Stomach (tissue), 9 donors: ENCODE data around the gene AGBL4. TPM values are rescaled to one million over a fixed set of nuclear protein-coding genes. Genes with fewer than 3 reads are reported as not detected.

Experiments
- DNase-seq, 2 donors: peaks; one replicate each; pipeline versions ENCODE4 v3.0.0 to v3.0.0-alpha.2; 2013 to 2019
- H3K27ac ChIP-seq, 5 donors: fragments of 200-600 bp in 4 of 5; sonication (generic) in 4 of 5; one replicate each; pipeline ENCODE4 v1.5.1; 2013 to 2019; ENCODE audit warnings: mild to moderate bottlenecking in 1 of 5, moderate library complexity in 1 of 5
- H3K27me3 ChIP-seq, 3 donors: fragments of 200-600 bp; sonication (generic); one replicate each; pipeline ENCODE4 v1.5.1; 2017 to 2019; ENCODE audit warnings: mixed run types in 1 of 3
- H3K36me3 ChIP-seq, 4 donors: fragments of 200-600 bp; sonication (generic); 1 replicate in 3 of 4; 2 replicates in 1 of 4; pipeline ENCODE4 v1.5.1; 2016 to 2019
- H3K4me1 ChIP-seq, 4 donors: fragments of 200-600 bp; sonication (generic); one replicate each; pipeline ENCODE4 v1.5.1; 2016 to 2019
- H3K4me3 ChIP-seq, 4 donors: fragments of 200-600 bp; sonication (generic) in 3 of 4; one replicate each; pipeline ENCODE4 v1.5.1; 2016 to 2019; ENCODE audit warnings: mild to moderate bottlenecking in 1 of 4
- H3K9me3 ChIP-seq, 4 donors: fragments of 200-600 bp; sonication (generic); one replicate each; pipeline ENCODE4 v1.5.1; 2016 to 2019
- CTCF ChIP-seq, 7 experiments: fragments of 450-650 bp in 4 of 7; fragments of 200-600 bp in 3 of 7; sonication (generic) in 3 of 7; IDR thresholded peaks; one replicate each; pipeline ENCODE4 v1.5.1; 2016 to 2019; ENCODE audit warnings: antibody characterized with exemption in 7 of 7, control low read depth in 2 of 7, mild to moderate bottlenecking in 1 of 7
- EP300 ChIP-seq: sonication (generic); formaldehyde crosslinking; IDR thresholded peaks from one replicate; pipeline ENCODE4 v1.6.1; 2017; ENCODE audit warnings: antibody characterized with exemption
- POLR2A ChIP-seq, 4 donors: fragments of 450-650 bp; IDR thresholded peaks; one replicate each; pipeline ENCODE4 v1.6.1; 2016; ENCODE audit warnings: antibody characterized with exemption in 4 of 4, control low read depth in 2 of 4, mild to moderate bottlenecking in 1 of 4, moderate library complexity in 1 of 4
- POLR2AphosphoS5 ChIP-seq, 3 donors: sonication (generic); formaldehyde crosslinking; IDR thresholded peaks; one replicate each; pipeline ENCODE4 v1.6.1; 2016; ENCODE audit warnings: antibody characterized with exemption in 3 of 3
- WGBS, 5 donors: extraction: QIAGEN DNeasy Blood & Tissue Kit in 3 of 5; methylation state at CpG; one replicate each; pipeline versions ENCODE4 v1.1.5 to v1.1.7; 2013 to 2018; 5-methylcytosine and 5-hydroxymethylcytosine counted together
- intact Hi-C: fragments of 100-400 bp; cut with DNase I; formaldehyde crosslinking; loops from one replicate; pipeline ENCODE4 v1.15.1; 2023; ENCODE audit warnings: low total_unique reads
- polyA plus RNA-seq, 3 donors: library from polyadenylated mRNA; stranded (reverse); fragments of 200-250 nt; gene quantifications; one replicate each; pipeline ENCODE4 v1.2.3, GENCODE V29; 2013
- total RNA-seq, 5 donors: library from RNA; depleted of rRNA; stranded (reverse); fragments of >200 nt; gene quantifications; one replicate each; pipeline versions ENCODE4 v1.1.0 to v1.2.3, GENCODE V29; 2014 to 2016
- donor health status: healthy with polysubstance abuse.
- donor health status: Bipolar disorder and iron deficiency.
- donor health status: healthy.

The AGBL4 gene
- total and polyA plus RNA-seq, 8 donors: 0.92 TPM; not detected in 7

GRCh38 chr1:48916130-48917069 lies 1107.4 kb downstream of the AGBL4 start:
- Histone ChIP-seq H3K9me3 (no peaks in the 10 kb centered on the region), H3K4me1 (peaks cover 0 to 9% (median 4%) of the 10 kb centered on the region in 4 donors), H3K36me3 (no peaks in the 10 kb centered on the region), H3K27me3 (no peaks in the 10 kb centered on the region), H3K4me3 (no peak overlapping the region), H3K27ac (no peak overlapping the region)
- intact Hi-C loops: no loop called here
- peak in 1 of 2 donors; percentile 76 for DNase-seq
- 19 to 27% (median 22%) methylated on average over 5 of the region's 5 CpGs for WGBS, 5 donors
- no peak for TF ChIP-seq POLR2A (IDR thresholded peaks at IDR 0.05)
- no peak for TF ChIP-seq POLR2AphosphoS5 (IDR thresholded peaks at IDR 0.05)
- TF ChIP-seq EP300: no peak
- TF ChIP-seq CTCF (IDR thresholded peaks at IDR 0.05): peak in 3 of 7 experiments; percentile 12 to 28 (median 22)

GRCh38 chr1:48908606-48909005 lies 1115.1 kb downstream of the AGBL4 start:
- no peak overlapping the region for H3K4me3 ChIP-seq
- H3K4me1 ChIP-seq: no peaks in the 10 kb centered on the region
- DNase-seq: no peak
- no peaks in the 10 kb centered on the region for H3K36me3 ChIP-seq
- TF ChIP-seq EP300 (no peak), POLR2AphosphoS5 (IDR thresholded peaks at IDR 0.05) (no peak), CTCF (IDR thresholded peaks at IDR 0.05) (no peak), POLR2A (IDR thresholded peaks at IDR 0.05) (no peak)
- H3K27ac ChIP-seq: no peak overlapping the region
- intact Hi-C loops: no loop called here
- no peaks in the 10 kb centered on the region for H3K9me3 ChIP-seq
- H3K27me3 ChIP-seq: no peaks in the 10 kb centered on the region

GRCh38 chr1:48906729-48907128 lies 1117.0 kb downstream of the AGBL4 start:
- Histone ChIP-seq H3K4me3 (no peak overlapping the region), H3K27ac (no peak overlapping the region), H3K4me1 (no peaks in the 10 kb centered on the region), H3K36me3 (no peaks in the 10 kb centered on the region), H3K27me3 (no peaks in the 10 kb centered on the region), H3K9me3 (no peaks in the 10 kb centered on the region)
- intact Hi-C loops: no loop called here
- TF ChIP-seq EP300: no peak
- TF ChIP-seq CTCF (IDR thresholded peaks at IDR 0.05): no peak
- TF ChIP-seq POLR2A (IDR thresholded peaks at IDR 0.05): no peak
- no peak for TF ChIP-seq POLR2AphosphoS5 (IDR thresholded peaks at IDR 0.05)
- 57 to 79% (median 69%) methylated on average over 1 of the region's 1 CpG for WGBS, 5 donors
- DNase-seq: no peak

- Histone ChIP-seq H3K4me1 (no peaks in the 10 kb centered on the region), H3K27me3 (no peaks in the 10 kb centered on the region), H3K9me3 (no peaks in the 10 kb centered on the region), H3K36me3 (no peaks in the 10 kb centered on the region), H3K27ac (no peak overlapping the region), H3K4me3 (no peak overlapping the region)
- no peak for TF ChIP-seq POLR2A (IDR thresholded peaks at IDR 0.05)
- no peak for TF ChIP-seq CTCF (IDR thresholded peaks at IDR 0.05)
- no peak for TF ChIP-seq POLR2AphosphoS5 (IDR thresholded peaks at IDR 0.05)
- no peak for TF ChIP-seq EP300
- no peak for DNase-seq
- intact Hi-C loops: no loop called here
- WGBS, 5 donors: 58 to 73% (median 67%) methylated on average over 1 of the region's 1 CpG
Measured at GRCh38 chr1:48906164-48906563, 1117.6 kb downstream of the AGBL4 start.
